ELF-1 (cell line): ENCODE results near the gene CPNE9.

Experiments used
- DNase-seq: peaks from one replicate; pipeline ENCODE4 v3.0.0-alpha.2; 2016; ENCODE audit warnings: low read depth, low spot score

CPNE9 gene

DNA sequence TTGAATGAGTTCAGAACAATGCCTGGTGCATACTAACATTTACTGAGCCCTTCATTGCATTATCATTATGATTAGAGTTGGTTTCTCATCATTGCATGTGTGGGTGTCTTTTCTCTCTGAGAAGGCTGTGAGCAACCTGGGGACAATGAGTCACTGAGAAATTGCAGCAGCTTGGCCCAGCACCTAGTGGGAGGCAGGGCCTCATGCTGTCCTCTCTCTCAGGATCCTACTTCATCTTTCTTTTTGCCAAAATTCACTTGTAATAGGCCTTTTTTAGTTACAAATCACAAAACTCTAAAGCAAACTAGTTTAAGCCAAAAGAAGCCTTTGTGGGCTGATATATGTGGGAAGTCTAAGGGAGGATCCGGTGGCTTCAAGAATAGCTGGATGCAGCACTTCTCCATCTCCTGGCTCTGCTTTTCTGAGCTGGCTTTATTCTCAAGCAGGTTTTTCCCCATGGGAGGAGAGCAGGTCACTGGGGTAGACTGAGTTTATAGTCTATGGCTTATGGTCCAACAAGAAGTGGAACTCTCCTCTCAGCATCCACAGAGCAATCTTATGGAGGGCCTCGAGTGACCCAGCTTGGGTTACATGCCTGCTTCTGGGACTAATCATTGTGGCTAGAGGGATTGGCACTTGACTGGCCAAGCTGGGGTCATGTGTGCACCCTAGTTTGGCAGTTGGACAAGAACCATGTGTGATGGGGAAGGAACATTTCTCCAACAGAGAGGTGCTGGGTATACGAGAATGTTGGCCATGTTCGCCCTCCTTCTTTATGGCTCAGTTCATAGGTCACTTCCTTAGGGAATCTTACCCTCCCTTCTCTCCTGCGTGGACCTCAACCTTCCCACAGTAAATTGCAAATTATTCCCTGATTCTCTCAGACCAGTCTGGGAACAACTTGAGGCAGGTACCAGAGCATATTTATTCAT is 74.8 kb downstream of the CPNE9 start:
- no peak for DNase-seq

- DNase-seq, result no peak
Observed at GRCh38 chr3:9779075-9779593, 75.5 kb downstream of the CPNE9 start.
